SK-N-SH treated with all-trans-retinoic acid at 6 μM for 48 hours (cell line): ENCODE data around the gene TPRG1L.

Experiments used
- ARNTL ChIP-seq: fragments of 450-650 bp; formaldehyde crosslinking; IDR thresholded peaks from 2 replicates; pipeline ENCODE4 v1.5.0; 2020; ENCODE audit warnings: low read depth, mild to moderate bottlenecking, moderate library complexity, borderline replicate concordance
- CSDC2 ChIP-seq: fragments of 250-450 bp; sonication (Bioruptor Pico); IDR thresholded peaks from 2 replicates; pipeline ENCODE4 v1.5.0; 2020; ENCODE audit warnings: mild to moderate bottlenecking, moderate library complexity
- ESRRG ChIP-seq: fragments of 250-450 bp; sonication (Bioruptor Pico); IDR thresholded peaks from 2 replicates; pipeline ENCODE4 v1.6.1; 2021; ENCODE audit warnings: mild to moderate bottlenecking
- ISL1 ChIP-seq: fragments of 250-450 bp; sonication (Bioruptor Pico); IDR thresholded peaks from 2 replicates; pipeline ENCODE4 v2.1.2; 2022; ENCODE audit warnings: mild to moderate bottlenecking, moderate library complexity
- PATZ1 ChIP-seq: fragments of 250-450 bp; sonication (Bioruptor Pico); IDR thresholded peaks from 2 replicates; pipeline ENCODE4 v1.8.0; 2020; ENCODE audit warnings: mild to moderate bottlenecking, moderate library complexity, borderline replicate concordance
- SNAI2 ChIP-seq: fragments of 250-450 bp; sonication (Bioruptor Pico); IDR thresholded peaks from 2 replicates; pipeline ENCODE4 v1.5.0; 2020; ENCODE audit warnings: mild to moderate bottlenecking, moderate library complexity
- TCF4 ChIP-seq: fragments of 250-450 bp; sonication (Bioruptor Pico); IDR thresholded peaks from 2 replicates; pipeline ENCODE4 v1.8.0; 2021; ENCODE audit warnings: mild to moderate bottlenecking, moderate library complexity, borderline replicate concordance
- TSHZ2 ChIP-seq: fragments of 250-450 bp; sonication (Bioruptor Pico); IDR thresholded peaks from 2 replicates; pipeline ENCODE4 v1.5.0; 2020; ENCODE audit warnings: mild to moderate bottlenecking, moderate library complexity
- ZC3H10 ChIP-seq: fragments of 250-450 bp; sonication (Bioruptor Pico); IDR thresholded peaks from 2 replicates; pipeline ENCODE4 v1.5.1; 2021; ENCODE audit warnings: mild to moderate bottlenecking, moderate library complexity
- ZFP3 ChIP-seq: fragments of 250-450 bp; sonication (Bioruptor Pico); IDR thresholded peaks from 2 replicates; pipeline ENCODE4 v1.5.0; 2020; ENCODE audit warnings: mild to moderate bottlenecking, moderate library complexity
- ZNF565 ChIP-seq: fragments of 450-650 bp; formaldehyde crosslinking; conservative IDR thresholded peaks from 2 replicates; pipeline ENCODE4 v1.5.0; 2020; ENCODE audit warnings: low read depth, mild to moderate bottlenecking, moderate library complexity
- ZNF8 ChIP-seq: fragments of 450-650 bp; formaldehyde crosslinking; IDR thresholded peaks from 2 replicates; pipeline ENCODE4 v1.5.0; 2020; ENCODE audit warnings: mild to moderate bottlenecking, moderate library complexity

- TF ChIP-seq ZFP3 (CRISPR knock-in tag) (no peak), SNAI2 (CRISPR knock-in tag) (no peak), ISL1 (CRISPR knock-in tag) (no peak), TSHZ2 (CRISPR knock-in tag) (no peak), ARNTL (CRISPR knock-in tag) (no peak), TCF4 (CRISPR knock-in tag) (no peak), PATZ1 (no peak), ZNF8 (CRISPR knock-in tag) (no peak), ZC3H10 (CRISPR knock-in tag) (no peak), ESRRG (CRISPR knock-in tag) (no peak), CSDC2 (no peak), ZNF565 (no peak)
Observed at GRCh38 chr1:3604468-3604974, 20.3 kb upstream of the TPRG1L start.
